ENCODE data around the gene SLC12A3.

GRCh38 chr16:56880176-56880575 lies 15.2 kb downstream of the SLC12A3 start:
- TF ChIP-seq CTCF (IDR thresholded peaks at IDR 0.05) = no peak
- no peak for TF ChIP-seq POLR2A (IDR thresholded peaks at IDR 0.05)

Measured in adrenal gland (tissue), 5 donors.